HUES48 (cell line): Measurements from ENCODE around the gene CGB8.

Source experiments
- H3K27ac ChIP-seq: one replicate; pipeline ENCODE4 v1.7.0; 2013; ENCODE audit warnings: low read depth, low read length, inconsistent platforms
- H3K27me3 ChIP-seq: 2 replicates; pipeline ENCODE4 v1.6.1; 2013; ENCODE audit warnings: mild to moderate bottlenecking, low read length; ENCODE audit not compliant: control insufficient read depth, insufficient read depth
- H3K36me3 ChIP-seq: 2 replicates; pipeline ENCODE4 v1.6.1; 2013; ENCODE audit warnings: low read length; ENCODE audit not compliant: control insufficient read depth, insufficient read depth
- H3K4me1 ChIP-seq: 2 replicates; pipeline ENCODE4 v1.6.1; 2013; ENCODE audit warnings: mild to moderate bottlenecking, low read length; ENCODE audit not compliant: control insufficient read depth, insufficient read depth
- H3K4me3 ChIP-seq: 2 replicates; pipeline ENCODE4 v1.5.1; 2013; ENCODE audit warnings: mild to moderate bottlenecking, low read depth, low read length
- H3K9ac ChIP-seq: 2 replicates; pipeline ENCODE4 v1.6.1; 2013; ENCODE audit warnings: mild to moderate bottlenecking, low read depth, low read length, moderate library complexity
- H3K9me3 ChIP-seq: 2 replicates; pipeline ENCODE4 v1.6.1; 2013; ENCODE audit warnings: low read length; ENCODE audit not compliant: control insufficient read depth, insufficient read depth

Gene CGB8

GRCh38 chr19:48997972-48998371 lies 50.9 kb downstream of the CGB8 start:
- Histone ChIP-seq H3K36me3 (peaks cover 16% of the 10 kb centered on the region), H3K9ac (no peak overlapping the region), H3K27me3 (no peaks in the 10 kb centered on the region), H3K9me3 (no peaks in the 10 kb centered on the region), H3K4me3 (no peak overlapping the region), H3K27ac (no peak overlapping the region), H3K4me1 (no peaks in the 10 kb centered on the region)
